Fibroblast of lung (primary cell): ENCODE results near the gene PAM.
"Not testable (repeated sequence)": the region's sequence is repeated elsewhere in the genome, so short reads cannot be mapped to it uniquely, and the experiment has no call there.

Experiments
- EZH2 ChIP-seq: IDR thresholded peaks from 2 replicates; pipeline ENCODE4 v1.5.1; 2012; ENCODE audit warnings: low read length, control low read depth, mild to moderate bottlenecking; ENCODE audit errors: missing control alignments
- TF ChIP-seq, protein P1 (sequence below), 2 donors: IDR thresholded peaks in 1 of 2; conservative IDR thresholded peaks in 1 of 2; 1 replicate in 1 of 2; 2 replicates in 1 of 2; pipeline ENCODE4 v1.5.1; 2011 to 2012; ENCODE audit warnings: low read length in 2 of 2, control low read depth in 1 of 2, inconsistent platforms in 1 of 2, low read depth in 1 of 2, mild to moderate bottlenecking in 1 of 2

DNA sequence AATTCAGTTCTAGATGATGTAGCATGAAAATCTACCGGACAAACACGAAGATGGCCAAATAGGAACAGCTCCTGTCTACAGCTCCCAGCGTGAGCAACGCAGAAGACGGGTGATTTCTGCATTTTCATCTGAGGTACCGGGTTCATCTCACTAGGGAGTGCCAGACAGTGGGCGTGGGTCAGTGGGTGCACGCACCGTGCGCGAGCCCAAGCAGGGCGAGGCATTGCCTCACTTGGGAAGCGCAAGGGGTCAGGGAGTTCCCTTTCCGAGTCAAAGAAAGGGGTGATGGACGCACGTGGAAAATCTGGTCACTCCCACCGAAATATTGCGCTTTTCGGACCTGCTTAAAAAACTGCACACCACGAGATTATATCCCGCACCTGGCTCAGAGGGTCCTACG lies 291.6 kb downstream of the PAM start:
- TF ChIP-seq, protein P1, sequence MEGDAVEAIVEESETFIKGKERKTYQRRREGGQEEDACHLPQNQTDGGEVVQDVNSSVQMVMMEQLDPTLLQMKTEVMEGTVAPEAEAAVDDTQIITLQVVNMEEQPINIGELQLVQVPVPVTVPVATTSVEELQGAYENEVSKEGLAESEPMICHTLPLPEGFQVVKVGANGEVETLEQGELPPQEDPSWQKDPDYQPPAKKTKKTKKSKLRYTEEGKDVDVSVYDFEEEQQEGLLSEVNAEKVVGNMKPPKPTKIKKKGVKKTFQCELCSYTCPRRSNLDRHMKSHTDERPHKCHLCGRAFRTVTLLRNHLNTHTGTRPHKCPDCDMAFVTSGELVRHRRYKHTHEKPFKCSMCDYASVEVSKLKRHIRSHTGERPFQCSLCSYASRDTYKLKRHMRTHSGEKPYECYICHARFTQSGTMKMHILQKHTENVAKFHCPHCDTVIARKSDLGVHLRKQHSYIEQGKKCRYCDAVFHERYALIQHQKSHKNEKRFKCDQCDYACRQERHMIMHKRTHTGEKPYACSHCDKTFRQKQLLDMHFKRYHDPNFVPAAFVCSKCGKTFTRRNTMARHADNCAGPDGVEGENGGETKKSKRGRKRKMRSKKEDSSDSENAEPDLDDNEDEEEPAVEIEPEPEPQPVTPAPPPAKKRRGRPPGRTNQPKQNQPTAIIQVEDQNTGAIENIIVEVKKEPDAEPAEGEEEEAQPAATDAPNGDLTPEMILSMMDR (conservative IDR thresholded peaks at IDR 0.05 in 1 of 2, IDR thresholded peaks at IDR 0.05 in 1 of 2; ENCODE audit: low read depth in 1 of 2, low read length in 2 of 2) = not testable (repeated sequence)
- not testable (repeated sequence) for TF ChIP-seq EZH2
